ENCODE data around the gene NCAM1. TPM values are rescaled to one million over a fixed set of nuclear protein-coding genes. Genes with fewer than 3 reads are reported as not detected.

Gene NCAM1
- total RNA-seq, 4 donors from 2014 or later = 12.8 to 27.7 (median 15.7) TPM

GRCh38 chr11:112971827-112972226 lies 10.6 kb downstream of the NCAM1 start:
- Histone ChIP-seq H3K27me3 (peaks cover 0 to 8% (median 0%) of the 10 kb centered on the region in 3 donors), H3K9me3 (no peaks in the 10 kb centered on the region), H3K36me3 (no peaks in the 10 kb centered on the region), H3K4me3 (no peak overlapping the region), H3K4me1 (peaks cover 0 to 4% of the 10 kb centered on the region in 2 donors), H3K27ac (no peak overlapping the region)
- intact Hi-C loops (cut with DNase I; ENCODE audit: low total_unique reads) = no loop called here
- ATAC-seq = no peak
- TF ChIP-seq POLR2A (IDR thresholded peaks at IDR 0.05) = no peak
- TF ChIP-seq CTCF (IDR thresholded peaks at IDR 0.05 in 4 of 5, conservative IDR thresholded peaks at IDR 0.05 in 1 of 5) = no peak
- no peak for DNase-seq
- in situ Hi-C loops (cut with MboI; ENCODE audit: low sequenced_read_pairs in 4 of 4) = loop anchor here in 1 of 4 donors (25.0 kb wide), 1 partner anchor 385 kb away; no protein-coding TSS in a partner anchor

- H3K27me3 ChIP-seq = peaks cover 0 to 8% (median 0%) of the 10 kb centered on the region in 3 donors
- H3K36me3 ChIP-seq = no peaks in the 10 kb centered on the region
- intact Hi-C loops (cut with DNase I; ENCODE audit: low total_unique reads) (no loop called here), in situ Hi-C loops (cut with MboI; ENCODE audit: low sequenced_read_pairs in 4 of 4) (loop anchor here in 1 of 4 donors (25.0 kb wide), 1 partner anchor 385 kb away; no protein-coding TSS in a partner anchor)
- no peak for DNase-seq
- H3K4me3 ChIP-seq = no peak overlapping the region
- no peak overlapping the region for H3K27ac ChIP-seq
- TF ChIP-seq CTCF (IDR thresholded peaks at IDR 0.05 in 4 of 5, conservative IDR thresholded peaks at IDR 0.05 in 1 of 5) (no peak), POLR2A (IDR thresholded peaks at IDR 0.05) (no peak)
- no peaks in the 10 kb centered on the region for H3K9me3 ChIP-seq
- no peaks in the 10 kb centered on the region for H3K4me1 ChIP-seq
- ATAC-seq = no peak
These were observed 11.4 kb downstream of the NCAM1 start for GRCh38 chr11:112972399-112973145.

GRCh38 chr11:112975051-112975450 lies 13.8 kb downstream of the NCAM1 start:
- Histone ChIP-seq H3K27me3 (no peaks in the 10 kb centered on the region), H3K27ac (no peak overlapping the region), H3K36me3 (no peaks in the 10 kb centered on the region), H3K9me3 (no peaks in the 10 kb centered on the region), H3K4me1 (no peaks in the 10 kb centered on the region), H3K4me3 (no peak overlapping the region)
- intact Hi-C loops (cut with DNase I; ENCODE audit: low total_unique reads) (no loop called here), in situ Hi-C loops (cut with MboI; ENCODE audit: low sequenced_read_pairs in 4 of 4) (no loop called here)
- ATAC-seq (no peak), DNase-seq (no peak)
- TF ChIP-seq CTCF (IDR thresholded peaks at IDR 0.05 in 4 of 5, conservative IDR thresholded peaks at IDR 0.05 in 1 of 5) = no peak
- TF ChIP-seq POLR2A (IDR thresholded peaks at IDR 0.05) = no peak

- no peak overlapping the region for H3K27ac ChIP-seq
- no peak for DNase-seq
These were observed 14.3 kb downstream of the NCAM1 start for GRCh38 chr11:112975493-112975892.

More at GRCh38 chr11:112975493-112975892, 14.3 kb downstream of the NCAM1 start:
- no peaks in the 10 kb centered on the region for H3K27me3 ChIP-seq
- H3K4me1 ChIP-seq = no peaks in the 10 kb centered on the region
- H3K36me3 ChIP-seq = no peaks in the 10 kb centered on the region
- ATAC-seq = no peak
- TF ChIP-seq CTCF (IDR thresholded peaks at IDR 0.05 in 4 of 5, conservative IDR thresholded peaks at IDR 0.05 in 1 of 5) (no peak), POLR2A (IDR thresholded peaks at IDR 0.05) (no peak)
- no peaks in the 10 kb centered on the region for H3K9me3 ChIP-seq
- no peak overlapping the region for H3K4me3 ChIP-seq
- intact Hi-C loops (cut with DNase I; ENCODE audit: low total_unique reads) = no loop called here
- in situ Hi-C loops (cut with MboI; ENCODE audit: low sequenced_read_pairs in 4 of 4) = no loop called here

All from gastrocnemius medialis (tissue), 4 donors.